Measurements from ENCODE around the gene PEX5L. TPM values are rescaled to one million over a fixed set of nuclear protein-coding genes. Genes with fewer than 3 reads are reported as not detected.

The PEX5L gene
- total RNA-seq, 1 experiment from 2014 or later: 0.33 TPM

- CTCF ChIA-PET: no interaction called here
- intact Hi-C loops (cut with micrococcal nuclease; ENCODE audit: unreplicated experiment): no loop called here
- no peaks in the 10 kb centered on the region for H3K9me2 ChIP-seq (ENCODE audit: insufficient read depth)
- H4K20me1 ChIP-seq (ENCODE audit: insufficient read depth): 0 out of 2 replicates have a peak, but pooled peaks cover 3% of the 10 kb centered on the region
- BruUV-seq (replicated peaks): no TSS peak
- H3K79me2 ChIP-seq (ENCODE audit: low read depth): no peaks in the 10 kb centered on the region
- POLR2A ChIA-PET (ENCODE audit: unreplicated experiment): interaction anchor here (0.6 kb wide), 1 partner anchor 315 kb away, joined by 3 read pairs; no protein-coding TSS in a partner anchor
- H3K36me3 ChIP-seq (ENCODE audit: low read depth): no peaks in the 10 kb centered on the region
- H3K27ac ChIP-seq: no peak overlapping the region
- H3K27me3 ChIP-seq (ENCODE audit: insufficient read depth, low read depth): no peaks in the 10 kb centered on the region
- H3K4me3 ChIP-seq: no peak overlapping the region
- H2AFZ ChIP-seq: 0 out of 2 replicates have a peak overlapping the region, but pooled peaks have one; percentile 30
- no peak overlapping the region for H3K4me2 ChIP-seq
- no peak for TF ChIP-seq CTCF (conservative IDR thresholded peaks at IDR 0.05)
- no peak for TF ChIP-seq EZH2 (IDR thresholded peaks at IDR 0.05; ENCODE audit: low read depth)
- peak; percentile 15 to 70 for DNase-seq
- no peaks in the 10 kb centered on the region; the same call in none of the 2 replicates for H3K9me3 ChIP-seq (ENCODE audit: insufficient read depth, low read depth)
- H3K4me1 ChIP-seq (replicated peaks; ENCODE audit: insufficient read depth): no peaks in the 10 kb centered on the region; the same call in 1 of the 2 replicates
- H3F3A ChIP-seq (ENCODE audit: insufficient read depth, low read depth): no peaks in the 10 kb centered on the region
Measured at GRCh38 chr3:179969525-179969924, 67.2 kb downstream of the PEX5L start.

GRCh38 chr3:179967622-179968021, 69.1 kb downstream of the PEX5L start:
- H3K4me2 ChIP-seq: no peak overlapping the region
- no peak overlapping the region for H3K27ac ChIP-seq
- H3K36me3 ChIP-seq (ENCODE audit: low read depth): no peaks in the 10 kb centered on the region
- H3K4me3 ChIP-seq: no peak overlapping the region
- TF ChIP-seq CTCF (conservative IDR thresholded peaks at IDR 0.05) (no peak), EZH2 (IDR thresholded peaks at IDR 0.05; ENCODE audit: low read depth) (no peak)
- no peaks in the 10 kb centered on the region for H3K9me2 ChIP-seq (ENCODE audit: insufficient read depth)
- H3K4me1 ChIP-seq (replicated peaks; ENCODE audit: insufficient read depth): no peaks in the 10 kb centered on the region; the same call in 1 of the 2 replicates
- intact Hi-C loops (cut with micrococcal nuclease; ENCODE audit: unreplicated experiment): no loop called here
- no peaks in the 10 kb centered on the region for H3F3A ChIP-seq (ENCODE audit: insufficient read depth, low read depth)
- no peaks in the 10 kb centered on the region; the same call in none of the 2 replicates for H3K9me3 ChIP-seq (ENCODE audit: insufficient read depth, low read depth)
- no peaks in the 10 kb centered on the region for H3K79me2 ChIP-seq (ENCODE audit: low read depth)
- 0 out of 2 replicates have a peak, but pooled peaks cover 3% of the 10 kb centered on the region for H4K20me1 ChIP-seq (ENCODE audit: insufficient read depth)
- CTCF ChIA-PET: no interaction called here
- no peak for DNase-seq
- no TSS peak for BruUV-seq (replicated peaks)
- H2AFZ ChIP-seq: no peak overlapping the region
- POLR2A ChIA-PET (ENCODE audit: unreplicated experiment): no interaction called here
- no peaks in the 10 kb centered on the region for H3K27me3 ChIP-seq (ENCODE audit: insufficient read depth, low read depth)

GRCh38 chr3:179964890-179965289, 71.8 kb downstream of the PEX5L start:
- POLR2A ChIA-PET (ENCODE audit: unreplicated experiment): no interaction called here
- intact Hi-C loops (cut with micrococcal nuclease; ENCODE audit: unreplicated experiment): no loop called here
- CTCF ChIA-PET: no interaction called here
- H3F3A ChIP-seq (ENCODE audit: insufficient read depth, low read depth): no peaks in the 10 kb centered on the region
- TF ChIP-seq CTCF (conservative IDR thresholded peaks at IDR 0.05) (no peak), EZH2 (IDR thresholded peaks at IDR 0.05; ENCODE audit: low read depth) (no peak)
- no peaks in the 10 kb centered on the region for H3K36me3 ChIP-seq (ENCODE audit: low read depth)
- H3K4me3 ChIP-seq: no peak overlapping the region
- DNase-seq: no peak
- 0 out of 2 replicates have a peak, but pooled peaks cover 3% of the 10 kb centered on the region for H4K20me1 ChIP-seq (ENCODE audit: insufficient read depth)
- BruUV-seq (replicated peaks): no TSS peak
- H3K9me3 ChIP-seq (ENCODE audit: insufficient read depth, low read depth): no peaks in the 10 kb centered on the region; the same call in none of the 2 replicates
- H3K27ac ChIP-seq: no peak overlapping the region
- H3K4me2 ChIP-seq: no peak overlapping the region
- H3K79me2 ChIP-seq (ENCODE audit: low read depth): no peaks in the 10 kb centered on the region
- no peaks in the 10 kb centered on the region; the same call in 1 of the 2 replicates for H3K4me1 ChIP-seq (replicated peaks; ENCODE audit: insufficient read depth)
- no peaks in the 10 kb centered on the region for H3K9me2 ChIP-seq (ENCODE audit: insufficient read depth)
- H3K27me3 ChIP-seq (ENCODE audit: insufficient read depth, low read depth): no peaks in the 10 kb centered on the region
- H2AFZ ChIP-seq: no peak overlapping the region

Data from PC-9 (cell line).